PC-9 (cell line): ENCODE data around the gene HMGA1.

Source experiments
- CTCF ChIP-seq: fragments of 200-600 bp; sonication (generic); conservative IDR thresholded peaks from 2 replicates; pipeline ENCODE4 v1.6.1; 2017; ENCODE audit warnings: mixed run types, antibody characterized with exemption, mild to moderate bottlenecking, moderate library complexity
- EZH2 ChIP-seq: fragments of 200-600 bp; sonication (generic); IDR thresholded peaks from 2 replicates; pipeline ENCODE4 v1.8.0; 2017; ENCODE audit warnings: antibody characterized with exemption, low read depth

- TF ChIP-seq CTCF (no peak), EZH2 (no peak)
Measured at GRCh38 chr6:34195726-34196115, 41.0 kb upstream of the HMGA1 start.
